OCI-LY1 (cell line): ENCODE data around the gene ZNF557.

Experiments used
- EZH2 ChIP-seq: fragments of 200-600 bp; sonication (generic), shearing (Covaris generic); IDR thresholded peaks from 2 replicates; pipeline ENCODE4 v1.8.0; 2017; ENCODE audit warnings: borderline replicate concordance, mixed run types, mild to moderate bottlenecking, antibody characterized with exemption, low read length, moderate library complexity, mixed read lengths
- TF ChIP-seq, protein P1 (sequence below): fragments of 200-600 bp; sonication (generic), shearing (Covaris generic); IDR thresholded peaks from 2 replicates; pipeline ENCODE4 v1.5.1; 2017; ENCODE audit warnings: mild to moderate bottlenecking, antibody characterized with exemption, low read length, moderate library complexity, mixed read lengths

DNA sequence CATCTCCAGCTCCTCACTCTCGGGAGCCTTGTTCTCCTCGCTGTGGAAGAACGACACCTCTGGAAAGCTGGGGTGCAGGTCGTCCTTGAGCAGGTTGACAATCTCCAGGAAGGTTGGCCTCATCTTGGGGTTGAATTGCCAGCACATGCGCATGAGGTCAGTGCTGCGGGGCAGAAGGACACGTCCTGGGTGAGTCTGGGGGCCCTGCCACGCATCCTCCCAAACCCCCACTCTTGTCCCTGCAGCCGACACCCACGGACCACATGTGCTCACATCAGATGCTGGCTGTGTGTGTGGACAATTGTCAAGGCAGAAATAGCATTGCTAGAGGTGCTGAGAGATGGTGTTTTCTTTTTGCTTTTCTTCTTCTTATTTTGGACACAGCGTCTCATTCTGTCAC, 47.7 kb downstream of the ZNF557 start:
- TF ChIP-seq, protein P1, sequence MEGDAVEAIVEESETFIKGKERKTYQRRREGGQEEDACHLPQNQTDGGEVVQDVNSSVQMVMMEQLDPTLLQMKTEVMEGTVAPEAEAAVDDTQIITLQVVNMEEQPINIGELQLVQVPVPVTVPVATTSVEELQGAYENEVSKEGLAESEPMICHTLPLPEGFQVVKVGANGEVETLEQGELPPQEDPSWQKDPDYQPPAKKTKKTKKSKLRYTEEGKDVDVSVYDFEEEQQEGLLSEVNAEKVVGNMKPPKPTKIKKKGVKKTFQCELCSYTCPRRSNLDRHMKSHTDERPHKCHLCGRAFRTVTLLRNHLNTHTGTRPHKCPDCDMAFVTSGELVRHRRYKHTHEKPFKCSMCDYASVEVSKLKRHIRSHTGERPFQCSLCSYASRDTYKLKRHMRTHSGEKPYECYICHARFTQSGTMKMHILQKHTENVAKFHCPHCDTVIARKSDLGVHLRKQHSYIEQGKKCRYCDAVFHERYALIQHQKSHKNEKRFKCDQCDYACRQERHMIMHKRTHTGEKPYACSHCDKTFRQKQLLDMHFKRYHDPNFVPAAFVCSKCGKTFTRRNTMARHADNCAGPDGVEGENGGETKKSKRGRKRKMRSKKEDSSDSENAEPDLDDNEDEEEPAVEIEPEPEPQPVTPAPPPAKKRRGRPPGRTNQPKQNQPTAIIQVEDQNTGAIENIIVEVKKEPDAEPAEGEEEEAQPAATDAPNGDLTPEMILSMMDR = no peak
- TF ChIP-seq EZH2 = no peak
